Neural progenitor cell (in vitro differentiated cells): ENCODE results near the gene RERE. TPM values are rescaled to one million over a fixed set of nuclear protein-coding genes. Genes with fewer than 3 reads are reported as not detected.

ENCODE experiments used
- DNase-seq: peaks from one replicate; pipeline ENCODE4 v3.0.0-alpha.2; 2016; ENCODE audit warnings: low spot score
- H2AFZ ChIP-seq: fragments of 200-600 bp; sonication (generic); replicated peaks from 2 replicates; pipeline ENCODE4 v1.6.1; 2016; ENCODE audit warnings: antibody characterized with exemption
- H3F3A ChIP-seq: fragments of 200-600 bp; sonication (generic); 2 replicates; pipeline ENCODE4 v1.6.1; 2016; ENCODE audit warnings: antibody characterized with exemption, low read depth
- H3K27ac ChIP-seq: fragments of 200-600 bp; sonication (generic); 2 replicates; pipeline ENCODE4 v1.5.1; 2016; ENCODE audit warnings: mild to moderate bottlenecking
- H3K27me3 ChIP-seq: fragments of 200-600 bp; sonication (generic); 2 replicates; pipeline ENCODE4 v1.6.1; 2016; ENCODE audit warnings: mild to moderate bottlenecking, moderate library complexity
- H3K36me3 ChIP-seq: fragments of 200-600 bp; sonication (generic); 2 replicates; pipeline ENCODE4 v1.5.1; 2016
- H3K4me1 ChIP-seq: fragments of 200-600 bp; sonication (generic); 2 replicates; pipeline ENCODE4 v1.6.1; 2016; ENCODE audit warnings: mixed run types
- H3K4me2 ChIP-seq: fragments of 200-600 bp; sonication (generic); 2 replicates; pipeline ENCODE4 v1.6.1; 2016
- H3K4me3 ChIP-seq: fragments of 200-600 bp; sonication (generic); 2 replicates; pipeline ENCODE4 v1.5.1; 2016
- H3K79me2 ChIP-seq: fragments of 200-600 bp; sonication (generic); 2 replicates; pipeline ENCODE4 v1.6.1; 2016; ENCODE audit warnings: low read depth
- H3K9ac ChIP-seq: fragments of 200-600 bp; sonication (generic); 2 replicates; pipeline ENCODE4 v1.6.1; 2016
- H3K9me3 ChIP-seq: fragments of 200-600 bp; sonication (generic); 2 replicates; pipeline ENCODE4 v1.5.1; 2016; ENCODE audit warnings: low read depth
- H4K20me1 ChIP-seq: fragments of 200-600 bp; sonication (generic); 2 replicates; pipeline ENCODE4 v1.6.1; 2016; ENCODE audit warnings: low read depth
- H3K27ac Mint-ChIP-seq: 3 replicates; pipeline ENCODE4 v1.8.0; 2021; ENCODE audit warnings: mixed read lengths
- H3K27me3 Mint-ChIP-seq: 2 replicates; pipeline ENCODE4 v1.8.0; 2022; ENCODE audit warnings: low read depth, mild to moderate bottlenecking, inconsistent platforms, moderate library complexity, mixed read lengths; ENCODE audit not compliant: insufficient read depth
- H3K36me3 Mint-ChIP-seq: 3 replicates; pipeline ENCODE4 v1.8.0; 2021; ENCODE audit warnings: mixed read lengths
- H3K4me1 Mint-ChIP-seq: 3 replicates; pipeline ENCODE4 v1.8.0; 2021; ENCODE audit warnings: mixed read lengths
- H3K4me3 Mint-ChIP-seq: 3 replicates; pipeline ENCODE4 v1.8.0; 2021; ENCODE audit warnings: mild to moderate bottlenecking, moderate library complexity, mixed read lengths
- H3K9me3 Mint-ChIP-seq: 3 replicates; pipeline ENCODE4 v1.8.0; 2020; ENCODE audit warnings: mixed read lengths
- EZH2 ChIP-seq: fragments of 200-600 bp; sonication (generic); IDR thresholded peaks from 2 replicates; pipeline ENCODE4 v1.6.1; 2017; ENCODE audit warnings: antibody characterized with exemption, mild to moderate bottlenecking, moderate library complexity
- EZH2phosphoT487 ChIP-seq: fragments of 200-600 bp; sonication (generic); IDR thresholded peaks from 2 replicates; pipeline ENCODE4 v1.6.1; 2017; ENCODE audit warnings: antibody characterized with exemption
- total RNA-seq: library from RNA; depleted of rRNA; stranded (reverse); fragments of >200 nt; gene quantifications from 2 replicates; pipeline ENCODE4 v1.2.3, GENCODE V29; 2015; ENCODE audit warnings: low replicate concordance
- TF ChIP-seq, protein P1 (sequence below): fragments of 200-600 bp; sonication (generic); IDR thresholded peaks from 2 replicates; pipeline ENCODE4 v1.5.1; 2017; ENCODE audit warnings: antibody characterized with exemption, mild to moderate bottlenecking

RERE gene
- total RNA-seq, 1 donor from 2014 or later: 29.8 TPM

- Mint-ChIP-seq H3K4me1 (peaks cover 58% of the 10 kb centered on the region), H3K9me3 (peaks cover 13% of the 10 kb centered on the region), H3K4me3 (peak overlapping the region; percentile 5), H3K36me3 (peaks cover 30% of the 10 kb centered on the region), H3K27me3 (no peaks in the 10 kb centered on the region), H3K27ac (peak overlapping the region; percentile 47)
- no peak overlapping the region for H2AFZ ChIP-seq
- no peak overlapping the region for H3K9ac ChIP-seq
- H3K27me3 ChIP-seq: no peaks in the 10 kb centered on the region
- peaks cover 48% of the 10 kb centered on the region for H3K4me1 ChIP-seq
- no peak overlapping the region for H3K27ac ChIP-seq
- no peaks in the 10 kb centered on the region for H3K9me3 ChIP-seq
- H3K4me2 ChIP-seq: no peak overlapping the region
- no peak overlapping the region for H3K4me3 ChIP-seq
- H3F3A ChIP-seq: peaks cover 39% of the 10 kb centered on the region
- no peak for TF ChIP-seq EZH2
- H3K79me2 ChIP-seq: peaks cover 77% of the 10 kb centered on the region
- DNase-seq: no peak
- H3K36me3 ChIP-seq: no peaks in the 10 kb centered on the region
- H4K20me1 ChIP-seq: peaks cover 54% of the 10 kb centered on the region
Measured at GRCh38 chr1:8406960-8407359, 410.5 kb downstream of the RERE start.

GRCh38 chr1:8406011-8406410 lies 411.4 kb downstream of the RERE start:
- Histone ChIP-seq H3K9ac (no peak overlapping the region), H3K27ac (no peak overlapping the region), H3K79me2 (peaks cover 74% of the 10 kb centered on the region), H2AFZ (no peak overlapping the region), H3K27me3 (no peaks in the 10 kb centered on the region), H3K4me2 (no peak overlapping the region), H4K20me1 (peaks cover 46% of the 10 kb centered on the region), H3K36me3 (no peaks in the 10 kb centered on the region), H3F3A (peaks cover 38% of the 10 kb centered on the region), H3K9me3 (no peaks in the 10 kb centered on the region), H3K4me3 (no peak overlapping the region), H3K4me1 (peaks cover 38% of the 10 kb centered on the region)
- H3K36me3 Mint-ChIP-seq: peaks cover 32% of the 10 kb centered on the region
- H3K9me3 Mint-ChIP-seq: peaks cover 13% of the 10 kb centered on the region
- peaks cover 52% of the 10 kb centered on the region for H3K4me1 Mint-ChIP-seq
- no peak overlapping the region for H3K4me3 Mint-ChIP-seq
- DNase-seq: no peak
- no peaks in the 10 kb centered on the region for H3K27me3 Mint-ChIP-seq
- no peak for TF ChIP-seq EZH2
- TF ChIP-seq EZH2phosphoT487: no peak
- TF ChIP-seq, protein P1, sequence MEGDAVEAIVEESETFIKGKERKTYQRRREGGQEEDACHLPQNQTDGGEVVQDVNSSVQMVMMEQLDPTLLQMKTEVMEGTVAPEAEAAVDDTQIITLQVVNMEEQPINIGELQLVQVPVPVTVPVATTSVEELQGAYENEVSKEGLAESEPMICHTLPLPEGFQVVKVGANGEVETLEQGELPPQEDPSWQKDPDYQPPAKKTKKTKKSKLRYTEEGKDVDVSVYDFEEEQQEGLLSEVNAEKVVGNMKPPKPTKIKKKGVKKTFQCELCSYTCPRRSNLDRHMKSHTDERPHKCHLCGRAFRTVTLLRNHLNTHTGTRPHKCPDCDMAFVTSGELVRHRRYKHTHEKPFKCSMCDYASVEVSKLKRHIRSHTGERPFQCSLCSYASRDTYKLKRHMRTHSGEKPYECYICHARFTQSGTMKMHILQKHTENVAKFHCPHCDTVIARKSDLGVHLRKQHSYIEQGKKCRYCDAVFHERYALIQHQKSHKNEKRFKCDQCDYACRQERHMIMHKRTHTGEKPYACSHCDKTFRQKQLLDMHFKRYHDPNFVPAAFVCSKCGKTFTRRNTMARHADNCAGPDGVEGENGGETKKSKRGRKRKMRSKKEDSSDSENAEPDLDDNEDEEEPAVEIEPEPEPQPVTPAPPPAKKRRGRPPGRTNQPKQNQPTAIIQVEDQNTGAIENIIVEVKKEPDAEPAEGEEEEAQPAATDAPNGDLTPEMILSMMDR: no peak
- H3K27ac Mint-ChIP-seq: no peak overlapping the region

DNA sequence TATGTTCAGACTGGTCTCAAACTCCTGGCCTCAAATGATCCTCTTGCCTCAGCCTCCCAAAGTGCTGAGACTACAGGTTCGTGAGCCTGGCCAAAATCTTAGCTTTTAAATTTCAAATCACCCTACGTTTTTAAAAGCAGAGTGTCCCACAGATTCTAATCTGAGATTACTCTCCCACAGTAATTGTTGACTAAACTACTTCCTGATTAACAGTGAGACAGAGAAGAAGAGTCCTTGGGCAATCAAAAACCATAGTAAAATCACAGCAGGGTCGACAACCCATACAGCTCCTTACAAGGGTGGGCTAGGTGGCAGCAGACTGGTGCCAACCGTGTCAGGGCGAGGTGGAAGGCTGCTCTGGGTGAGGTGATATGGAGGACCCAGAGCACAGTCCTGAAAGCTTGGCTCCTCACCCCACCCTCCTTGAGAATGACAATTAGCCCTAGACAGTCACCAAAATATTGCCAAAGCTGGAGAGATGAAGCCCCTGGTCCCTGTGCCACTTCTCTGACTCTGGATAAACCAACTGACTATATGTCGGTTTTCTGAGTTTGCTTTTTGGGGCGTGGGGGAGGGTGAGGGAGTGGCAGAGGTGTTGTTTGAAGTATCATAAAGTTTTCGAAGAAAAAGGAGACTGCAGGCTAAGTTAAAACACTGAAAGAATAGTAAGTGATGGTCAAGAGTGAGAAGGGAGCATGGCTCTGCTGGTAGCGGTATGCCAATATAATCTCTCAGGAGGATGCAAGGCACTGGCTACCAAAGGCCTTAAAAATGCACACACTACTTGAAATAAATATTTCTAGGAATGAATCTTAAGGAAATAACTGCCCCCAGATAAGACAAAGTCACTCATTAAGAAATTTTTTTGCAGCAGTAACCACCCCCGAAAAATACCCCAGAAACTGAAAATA lies 412.7 kb downstream of the RERE start:
- Histone ChIP-seq H3K4me1 (peaks cover 26% of the 10 kb centered on the region), H3K27me3 (no peaks in the 10 kb centered on the region), H3K9ac (no peak overlapping the region), H3K36me3 (no peaks in the 10 kb centered on the region), H3K4me3 (no peak overlapping the region), H3K79me2 (peaks cover 68% of the 10 kb centered on the region), H3K27ac (no peak overlapping the region), H3F3A (peaks cover 26% of the 10 kb centered on the region), H3K9me3 (no peaks in the 10 kb centered on the region), H2AFZ (no peak overlapping the region), H3K4me2 (no peak overlapping the region), H4K20me1 (peaks cover 33% of the 10 kb centered on the region)
- H3K27me3 Mint-ChIP-seq: no peaks in the 10 kb centered on the region
- DNase-seq: no peak
- peaks cover 13% of the 10 kb centered on the region for H3K9me3 Mint-ChIP-seq
- H3K4me1 Mint-ChIP-seq: peaks cover 39% of the 10 kb centered on the region
- H3K27ac Mint-ChIP-seq: peak overlapping the region; percentile 58
- no peak overlapping the region for H3K4me3 Mint-ChIP-seq
- no peak for TF ChIP-seq EZH2phosphoT487
- TF ChIP-seq, protein P1: no peak
- no peak for TF ChIP-seq EZH2
- H3K36me3 Mint-ChIP-seq: peaks cover 29% of the 10 kb centered on the region
